Measurements from ENCODE around the gene GGT6.

Gene GGT6

DNA sequence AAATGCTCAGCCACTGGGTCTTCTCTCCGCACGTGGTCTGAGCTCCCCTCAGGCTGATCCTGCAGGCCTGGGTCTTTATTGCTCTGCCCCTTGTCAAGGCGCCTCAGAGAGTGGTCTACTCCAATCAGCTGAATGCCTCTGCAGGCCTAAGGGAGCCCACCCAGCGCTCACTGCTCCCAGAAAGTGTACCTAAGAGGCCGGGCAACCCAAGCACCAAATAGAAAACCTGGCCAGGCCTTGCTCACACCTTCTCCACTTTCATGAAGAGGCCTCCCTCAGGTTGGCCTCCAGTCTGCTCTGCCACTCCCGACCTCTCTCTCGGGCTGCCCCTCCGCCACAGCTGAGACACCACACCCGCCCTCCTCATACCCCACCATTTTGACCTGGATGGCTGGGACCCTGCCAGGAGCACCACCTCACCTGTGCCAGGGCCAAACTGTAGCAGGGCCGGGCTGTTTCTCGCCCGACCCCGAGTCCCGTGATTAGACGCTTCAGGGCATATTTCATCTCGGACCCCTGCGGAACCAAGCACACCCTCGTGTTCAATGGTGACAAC lies 5.9 kb downstream of the GGT6 start:
- H3K4me1 Mint-ChIP-seq = peaks cover 43% of the 10 kb centered on the region
- TF ChIP-seq, protein P1, sequence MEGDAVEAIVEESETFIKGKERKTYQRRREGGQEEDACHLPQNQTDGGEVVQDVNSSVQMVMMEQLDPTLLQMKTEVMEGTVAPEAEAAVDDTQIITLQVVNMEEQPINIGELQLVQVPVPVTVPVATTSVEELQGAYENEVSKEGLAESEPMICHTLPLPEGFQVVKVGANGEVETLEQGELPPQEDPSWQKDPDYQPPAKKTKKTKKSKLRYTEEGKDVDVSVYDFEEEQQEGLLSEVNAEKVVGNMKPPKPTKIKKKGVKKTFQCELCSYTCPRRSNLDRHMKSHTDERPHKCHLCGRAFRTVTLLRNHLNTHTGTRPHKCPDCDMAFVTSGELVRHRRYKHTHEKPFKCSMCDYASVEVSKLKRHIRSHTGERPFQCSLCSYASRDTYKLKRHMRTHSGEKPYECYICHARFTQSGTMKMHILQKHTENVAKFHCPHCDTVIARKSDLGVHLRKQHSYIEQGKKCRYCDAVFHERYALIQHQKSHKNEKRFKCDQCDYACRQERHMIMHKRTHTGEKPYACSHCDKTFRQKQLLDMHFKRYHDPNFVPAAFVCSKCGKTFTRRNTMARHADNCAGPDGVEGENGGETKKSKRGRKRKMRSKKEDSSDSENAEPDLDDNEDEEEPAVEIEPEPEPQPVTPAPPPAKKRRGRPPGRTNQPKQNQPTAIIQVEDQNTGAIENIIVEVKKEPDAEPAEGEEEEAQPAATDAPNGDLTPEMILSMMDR (IDR thresholded peaks at IDR 0.05) = no peak
- no peak overlapping the region for H3K27ac Mint-ChIP-seq
- H3K4me3 Mint-ChIP-seq = peak overlapping the region; percentile 89
- no peak for DNase-seq
- no peaks in the 10 kb centered on the region for H3K9me3 Mint-ChIP-seq
- no peaks in the 10 kb centered on the region for H3K27me3 Mint-ChIP-seq (ENCODE audit: low read depth, poor library complexity)
- H3K36me3 Mint-ChIP-seq (ENCODE audit: low read depth) = peaks cover 6% of the 10 kb centered on the region

DNA sequence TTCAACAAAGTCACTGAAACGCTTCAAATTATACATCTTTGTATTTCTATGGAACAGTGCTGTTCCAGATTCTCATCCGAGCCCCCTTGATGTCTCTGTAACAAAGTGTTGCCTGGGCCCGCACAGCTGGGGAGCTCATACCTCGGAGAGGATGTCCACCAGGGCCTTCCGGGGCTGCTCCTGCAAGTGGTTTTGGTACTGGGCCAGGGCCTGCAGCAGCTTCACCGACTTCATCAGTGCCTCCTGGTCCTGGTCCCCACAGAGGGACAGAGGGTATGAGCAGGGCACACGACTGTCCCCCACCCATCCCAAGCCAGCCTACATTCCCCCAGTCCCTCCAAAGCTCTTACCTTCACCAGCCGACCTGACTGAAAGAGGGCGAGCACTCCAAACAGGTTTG lies 6.7 kb downstream of the GGT6 start:
- TF ChIP-seq, protein P1 (IDR thresholded peaks at IDR 0.05) = no peak
- no peaks in the 10 kb centered on the region for H3K27me3 Mint-ChIP-seq (ENCODE audit: low read depth, poor library complexity)
- H3K36me3 Mint-ChIP-seq (ENCODE audit: low read depth) = peaks cover 6% of the 10 kb centered on the region
- no peak for DNase-seq
- no peak overlapping the region for H3K27ac Mint-ChIP-seq
- peak overlapping the region; percentile 89 for H3K4me3 Mint-ChIP-seq
- no peaks in the 10 kb centered on the region for H3K9me3 Mint-ChIP-seq
- H3K4me1 Mint-ChIP-seq = peaks cover 43% of the 10 kb centered on the region

DNA sequence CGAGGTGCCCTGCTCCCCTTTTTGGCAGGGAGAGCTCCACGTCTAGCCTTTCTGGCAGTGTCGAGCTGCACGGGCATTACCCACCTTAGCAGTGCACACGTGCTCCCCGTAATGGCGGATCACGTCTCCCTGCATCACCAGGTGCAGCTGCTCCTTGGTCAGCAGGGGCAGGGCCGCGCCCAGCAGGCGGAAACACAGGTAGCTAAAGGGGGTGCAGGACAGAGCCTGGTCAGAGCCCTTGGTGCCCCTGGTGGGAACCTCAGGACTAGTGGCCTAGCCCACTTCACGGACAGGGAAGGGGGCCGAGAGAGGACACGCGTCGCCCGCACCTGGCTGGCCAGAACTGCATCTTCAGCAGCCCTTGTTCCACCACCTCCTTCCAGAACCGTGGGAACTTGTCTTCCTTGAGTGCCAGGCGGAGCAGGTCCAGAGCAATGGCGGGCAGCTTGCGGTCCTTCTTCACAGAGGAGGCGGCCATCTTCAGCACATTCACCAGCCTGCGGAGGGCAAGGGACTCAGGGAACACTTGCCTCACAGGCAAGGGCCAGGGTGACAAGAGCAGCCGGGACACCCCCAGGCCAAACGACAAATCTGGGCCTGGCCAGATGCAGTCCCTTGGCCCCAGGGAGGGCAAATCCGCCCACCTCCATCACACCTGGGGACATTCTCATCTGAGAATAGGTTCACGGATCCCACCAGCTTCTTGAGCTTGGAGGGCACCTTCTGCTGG lies 8.4 kb downstream of the GGT6 start:
- H3K36me3 Mint-ChIP-seq (ENCODE audit: low read depth) = peaks cover 10% of the 10 kb centered on the region
- no peak overlapping the region for H3K27ac Mint-ChIP-seq
- TF ChIP-seq, protein P1 (IDR thresholded peaks at IDR 0.05) = no peak
- H3K27me3 Mint-ChIP-seq (ENCODE audit: low read depth, poor library complexity) = no peaks in the 10 kb centered on the region
- peaks cover 35% of the 10 kb centered on the region for H3K4me1 Mint-ChIP-seq
- no peak overlapping the region for H3K4me3 Mint-ChIP-seq
- H3K9me3 Mint-ChIP-seq = no peaks in the 10 kb centered on the region
- no peak for DNase-seq

DNA sequence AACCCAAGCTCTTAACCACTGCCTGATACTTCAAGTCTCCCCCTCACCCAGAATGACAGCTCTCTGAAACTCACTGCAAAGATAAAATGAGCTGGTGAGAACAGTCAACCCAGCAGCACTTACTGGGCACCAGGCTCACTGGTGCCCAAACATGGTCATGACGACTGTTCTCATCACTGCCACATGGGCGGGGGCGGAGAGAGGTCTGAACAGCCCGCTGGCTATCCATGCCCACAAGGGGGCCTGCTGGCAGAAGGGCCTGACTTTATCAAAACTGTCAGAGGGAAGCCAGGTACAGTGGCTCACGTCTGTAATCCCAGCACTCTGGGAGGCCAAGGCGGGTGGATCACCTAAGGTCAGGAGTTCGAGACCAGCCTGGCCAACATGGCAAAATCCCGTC lies 9.2 kb downstream of the GGT6 start:
- Mint-ChIP-seq H3K27me3 (ENCODE audit: low read depth, poor library complexity) (no peaks in the 10 kb centered on the region), H3K27ac (no peak overlapping the region), H3K4me3 (no peak overlapping the region), H3K4me1 (peaks cover 27% of the 10 kb centered on the region), H3K36me3 (ENCODE audit: low read depth) (peaks cover 10% of the 10 kb centered on the region), H3K9me3 (no peaks in the 10 kb centered on the region)
- TF ChIP-seq, protein P1 (IDR thresholded peaks at IDR 0.05) = no peak
- DNase-seq = no peak

DNA sequence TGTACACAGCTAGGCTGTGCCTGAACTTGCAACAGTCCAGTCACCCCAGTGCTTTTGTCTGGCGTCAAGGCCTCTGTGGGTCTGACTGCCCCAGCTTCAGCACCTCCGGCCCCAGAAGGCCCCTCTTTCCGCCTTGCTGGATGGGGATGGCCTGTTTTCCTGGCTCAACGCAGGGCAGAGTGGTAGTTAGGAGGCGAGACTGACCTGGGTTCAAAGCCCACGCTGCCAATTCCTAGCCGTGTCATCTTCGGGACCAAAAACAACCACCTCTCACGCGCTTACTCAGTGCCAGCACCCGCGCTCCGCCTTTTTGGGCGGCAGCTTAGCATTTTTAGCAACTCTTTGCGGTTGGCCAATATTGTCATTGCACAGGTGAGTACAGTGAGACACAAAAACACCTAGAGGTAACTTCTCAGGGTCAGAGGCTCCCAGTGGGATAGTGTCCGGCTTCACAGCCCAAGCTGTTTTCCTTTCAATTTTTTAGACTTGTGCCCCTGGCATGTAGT lies 9.8 kb downstream of the GGT6 start:
- TF ChIP-seq, protein P1 (IDR thresholded peaks at IDR 0.05) = no peak
- Mint-ChIP-seq H3K4me1 (peaks cover 22% of the 10 kb centered on the region), H3K27me3 (ENCODE audit: low read depth, poor library complexity) (no peaks in the 10 kb centered on the region), H3K9me3 (no peaks in the 10 kb centered on the region), H3K27ac (no peak overlapping the region), H3K36me3 (ENCODE audit: low read depth) (peaks cover 10% of the 10 kb centered on the region), H3K4me3 (no peak overlapping the region)
- no peak for DNase-seq
